Endothelial cell of umbilical vein (primary cell): ENCODE results near the gene GATAD2A. TPM values are rescaled to one million over a fixed set of nuclear protein-coding genes. Genes with fewer than 3 reads are reported as not detected.

Experiments used
- BruUV-seq: library from RNA; stranded (reverse); fragments of 400-500 nt; replicated peaks from 2 replicates; lab custom pipeline; 2021; lab: Mats Ljungman, UMichigan
- CTCF ChIA-PET: fragments of 300-600, 350-600 bp; sonication (Branson Sonifier 250); formaldehyde crosslinking; loops from one replicate; lab custom pipeline; 2021; ENCODE audit warnings: antibody characterized with exemption, inconsistent platforms; lab: Charles Lee
- POLR2A ChIA-PET: fragments of 300-600, 350-600 bp; sonication (Branson Sonifier 250); formaldehyde crosslinking; loops from one replicate; lab custom pipeline; 2021; ENCODE audit warnings: antibody characterized with exemption, inconsistent platforms; lab: Charles Lee
- DNase-seq: peaks from one replicate; pipeline ENCODE4 v3.0.0-alpha.2; 2011; ENCODE audit warnings: low read depth, low spot score
- FAIRE-seq: peaks from 2 replicates; lab custom pipeline; 2011; peaks lifted over from hg19 to GRCh38; lab: Jason Lieb, UNC
- H2AFZ ChIP-seq: 2 replicates; pipeline ENCODE4 v1.6.0; 2012; ENCODE audit warnings: low read depth, low read length, control low read depth, inconsistent platforms
- H3K27ac ChIP-seq: 2 replicates; pipeline ENCODE4 v1.5.1; 2011; ENCODE audit warnings: low read depth, mild to moderate bottlenecking, control low read depth, low read length, moderate library complexity; ENCODE audit not compliant: insufficient read depth
- H3K27me3 ChIP-seq, 2 experiments: 2 replicates each; pipeline versions ENCODE4 v1.6.0 to v1.6.1; 2011; ENCODE audit warnings: low read length in 2 of 2, mixed read lengths in 1 of 2; ENCODE audit not compliant: control insufficient read depth in 2 of 2, insufficient read depth in 2 of 2
- H3K36me3 ChIP-seq, 2 experiments: 2 replicates in 1 of 2; 3 replicates in 1 of 2; pipeline ENCODE4 v1.5.1; 2011; ENCODE audit warnings: low read length in 2 of 2, mild to moderate bottlenecking in 1 of 2, moderate library complexity in 1 of 2; ENCODE audit not compliant: control insufficient read depth in 2 of 2, insufficient read depth in 2 of 2; ENCODE audit errors: extremely low read depth in 1 of 2
- H3K4me1 ChIP-seq: 3 replicates; pipeline ENCODE4 v1.5.1; 2011; ENCODE audit warnings: mild to moderate bottlenecking, low read length; ENCODE audit not compliant: control insufficient read depth, insufficient read depth; ENCODE audit errors: extremely low read depth
- H3K4me2 ChIP-seq: 2 replicates; pipeline ENCODE4 v1.6.1; 2011; ENCODE audit warnings: low read length, control low read depth, mixed read lengths; ENCODE audit not compliant: insufficient read depth
- H3K4me3 ChIP-seq, 3 experiments: fragments of 200-600 bp in 1 of 3; sonication (generic), shearing (Covaris generic) in 1 of 3; replicated peaks in 1 of 3; 2 replicates each; pipeline ENCODE4 v1.5.1; 2011 to 2016; ENCODE audit warnings: control low read depth in 3 of 3, low read length in 3 of 3, mild to moderate bottlenecking in 2 of 3, inconsistent platforms in 1 of 3, low read depth in 1 of 3, moderate library complexity in 1 of 3; ENCODE audit not compliant: insufficient read depth in 1 of 3
- H3K79me2 ChIP-seq: 2 replicates; pipeline ENCODE4 v1.6.0; 2012; ENCODE audit warnings: low read length, inconsistent platforms; ENCODE audit not compliant: control insufficient read depth, insufficient read depth
- H3K9ac ChIP-seq: replicated peaks from 2 replicates; pipeline ENCODE3; 2011; ENCODE audit warnings: low read length, control low read depth; ENCODE audit not compliant: insufficient read depth; ENCODE audit errors: extremely low read depth
- H3K9me1 ChIP-seq: replicated peaks from 3 replicates; pipeline ENCODE4 v1.6.0; 2011; ENCODE audit warnings: mild to moderate bottlenecking, low read length; ENCODE audit not compliant: control insufficient read depth, insufficient read depth; ENCODE audit errors: extremely low read depth
- H3K9me3 ChIP-seq: replicated peaks from 2 replicates; pipeline ENCODE4 v1.5.1; 2012; ENCODE audit warnings: low read length, inconsistent platforms; ENCODE audit not compliant: control insufficient read depth, insufficient read depth
- H4K20me1 ChIP-seq: replicated peaks from 2 replicates; pipeline ENCODE3; 2011; ENCODE audit warnings: mild to moderate bottlenecking, low read length; ENCODE audit not compliant: control insufficient read depth, insufficient read depth; ENCODE audit errors: extremely low read depth
- EZH2 ChIP-seq: IDR thresholded peaks from 2 replicates; pipeline ENCODE4 v1.6.1; 2012; ENCODE audit warnings: borderline replicate concordance, low read depth, mild to moderate bottlenecking, moderate library complexity, low read length, inconsistent platforms; ENCODE audit not compliant: severe bottlenecking
- FOS ChIP-seq: IDR thresholded peaks from 2 replicates; pipeline ENCODE4 v1.6.1; 2011; ENCODE audit warnings: mild to moderate bottlenecking, low read length, moderate library complexity, borderline replicate concordance; ENCODE audit not compliant: insufficient read depth
- GATA2 ChIP-seq: IDR thresholded peaks from 2 replicates; pipeline ENCODE4 v1.7.0; 2011; ENCODE audit warnings: low read depth, mild to moderate bottlenecking, moderate library complexity, mixed read lengths, low read length; ENCODE audit not compliant: insufficient read length, insufficient read depth
- JUN ChIP-seq: IDR thresholded peaks from 2 replicates; pipeline ENCODE4 v1.6.1; 2011; ENCODE audit warnings: borderline replicate concordance, low read depth; ENCODE audit not compliant: insufficient read length, insufficient read depth
- MYC ChIP-seq: IDR thresholded peaks from one replicate; pipeline ENCODE4 v1.6.1; 2011; ENCODE audit warnings: mild to moderate bottlenecking, low read depth, low read length
- POLR2A ChIP-seq: IDR thresholded peaks from 2 replicates; pipeline ENCODE4 v1.6.1; 2012; ENCODE audit warnings: low read depth, mild to moderate bottlenecking, control low read depth, low read length
- POLR2AphosphoS5 ChIP-seq: IDR thresholded peaks from 2 replicates; pipeline ENCODE4 v1.6.1; 2012; ENCODE audit warnings: low read depth, mild to moderate bottlenecking, control low read depth, low read length, moderate library complexity; ENCODE audit not compliant: insufficient read depth
- dilution Hi-C: fragments of 300-500 bp; cut with MboI; formaldehyde crosslinking; loops from one replicate; pipeline ENCODE4 v1.15.0; 2019; ENCODE audit warnings: low sequenced_read_pairs; ENCODE audit not compliant: extremely low pct_ligation_motif_present
- intact Hi-C: fragments of 100-400 bp; cut with micrococcal nuclease; formaldehyde crosslinking; loops from one replicate; pipeline ENCODE4 v1.10.0; 2022
- polyA plus RNA-seq, 4 experiments: library from polyadenylated mRNA; depleted of rRNA in 3 of 4; stranded (reverse) in 3 of 4; unstranded in 1 of 4; fragments of >200 nt; gene quantifications; 2 replicates each; pipeline versions ENCODE4 v1.2.1 to v1.2.3, GENCODE V29; 2011 to 2012; ENCODE audit warnings: missing spikeins in 1 of 4
- total RNA-seq: library from RNA; stranded (reverse); gene quantifications from 2 replicates; pipeline ENCODE4 v1.2.3, GENCODE V29; 2021
- TF ChIP-seq, protein P1 (sequence below): IDR thresholded peaks from 2 replicates; pipeline ENCODE4 v1.6.1; 2011; ENCODE audit not compliant: insufficient read depth, insufficient read length
- TF ChIP-seq, protein P2 (sequence below), 2 donors: IDR thresholded peaks; 1 replicate in 1 of 2; 2 replicates in 1 of 2; pipeline ENCODE4 v1.5.1; 2011; ENCODE audit warnings: low read length in 2 of 2, mild to moderate bottlenecking in 2 of 2, moderate library complexity in 2 of 2, control low read depth in 1 of 2, inconsistent platforms in 1 of 2, low read depth in 1 of 2; ENCODE audit not compliant: insufficient read depth in 1 of 2; ENCODE audit errors: extremely low read depth in 1 of 2

The GATAD2A gene
- total and polyA plus RNA-seq, 2 donors (not counting 3 experiments of a cell fraction or from before 2014, with no cell fraction given), result 27.3 to 134 TPM

DNA sequence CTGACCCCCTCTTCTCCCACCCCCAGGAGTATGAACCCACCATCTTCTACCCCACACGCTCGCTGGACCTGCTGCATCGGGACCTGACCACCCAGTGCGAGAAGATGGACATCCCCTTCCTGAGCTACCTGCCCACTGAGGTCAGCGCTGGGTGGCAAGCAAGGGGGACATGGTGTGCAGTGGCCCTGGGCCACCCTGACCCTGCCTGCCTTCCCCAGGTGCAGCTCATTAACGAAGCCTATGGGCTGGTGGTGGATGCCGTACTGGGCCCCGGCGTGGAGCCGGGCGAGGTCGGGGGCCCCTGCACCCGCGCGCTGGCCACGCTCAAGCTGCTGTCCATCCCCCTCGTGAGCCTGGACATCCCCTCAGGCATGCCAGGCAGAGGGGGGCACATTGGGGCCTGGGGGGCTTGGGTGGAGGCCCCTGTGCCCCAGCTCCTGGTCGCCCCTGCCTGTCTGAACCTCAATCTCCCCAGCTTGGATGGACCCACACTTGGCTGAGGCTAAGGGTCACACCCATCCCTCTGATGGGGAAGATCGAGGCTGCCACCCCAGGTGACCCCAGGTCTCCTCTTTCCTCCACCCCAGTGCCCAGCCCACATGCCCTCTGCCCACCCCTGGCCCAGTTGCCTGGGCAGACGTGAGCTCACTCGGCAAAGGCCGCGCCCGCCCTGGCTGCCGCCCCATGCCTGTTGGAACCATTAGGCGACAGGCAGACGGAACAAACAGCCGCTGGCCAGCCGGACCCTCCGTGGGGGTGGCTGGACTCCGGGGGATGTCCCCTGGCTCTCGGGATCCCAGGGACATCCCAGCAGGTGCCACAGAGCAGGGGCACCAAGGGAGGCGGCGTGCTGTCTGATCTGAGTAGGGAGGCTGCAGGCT, 130.1 kb downstream of the GATAD2A start:
- Histone ChIP-seq H3K27ac (no peak overlapping the region), H3K9me3 (no peaks in the 10 kb centered on the region), H2AFZ (no peak overlapping the region), H3K9ac (no peak overlapping the region), H3K36me3 (no peaks in the 10 kb centered on the region), H4K20me1 (no peaks in the 10 kb centered on the region), H3K4me1 (no peaks in the 10 kb centered on the region), H3K4me2 (no peak overlapping the region), H3K27me3 (peaks cover 22 to 25% of the 10 kb centered on the region in 2 experiments), H3K9me1 (no peaks in the 10 kb centered on the region), H3K4me3 (no peak overlapping the region), H3K79me2 (no peaks in the 10 kb centered on the region)
- DNase-seq (no peak), FAIRE-seq (no peak)
- intact Hi-C loops, result no loop called here
- POLR2A ChIA-PET, result no interaction called here
- BruUV-seq, result no TSS peak
- dilution Hi-C loops, result no loop called here
- CTCF ChIA-PET, result interaction anchor here (1.0 to 1.4 kb wide), 3 partner anchors 17 to 87 kb away, joined by 3 to 5 read pairs (median 3); no protein-coding TSS in a partner anchor
- TF ChIP-seq MYC (no peak), POLR2A (no peak), EZH2 (no peak), POLR2AphosphoS5 (no peak), JUN (no peak), GATA2 (no peak), FOS (no peak)
- TF ChIP-seq, protein P1, sequence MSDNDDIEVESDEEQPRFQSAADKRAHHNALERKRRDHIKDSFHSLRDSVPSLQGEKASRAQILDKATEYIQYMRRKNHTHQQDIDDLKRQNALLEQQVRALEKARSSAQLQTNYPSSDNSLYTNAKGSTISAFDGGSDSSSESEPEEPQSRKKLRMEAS, result no peak
- TF ChIP-seq, protein P2, sequence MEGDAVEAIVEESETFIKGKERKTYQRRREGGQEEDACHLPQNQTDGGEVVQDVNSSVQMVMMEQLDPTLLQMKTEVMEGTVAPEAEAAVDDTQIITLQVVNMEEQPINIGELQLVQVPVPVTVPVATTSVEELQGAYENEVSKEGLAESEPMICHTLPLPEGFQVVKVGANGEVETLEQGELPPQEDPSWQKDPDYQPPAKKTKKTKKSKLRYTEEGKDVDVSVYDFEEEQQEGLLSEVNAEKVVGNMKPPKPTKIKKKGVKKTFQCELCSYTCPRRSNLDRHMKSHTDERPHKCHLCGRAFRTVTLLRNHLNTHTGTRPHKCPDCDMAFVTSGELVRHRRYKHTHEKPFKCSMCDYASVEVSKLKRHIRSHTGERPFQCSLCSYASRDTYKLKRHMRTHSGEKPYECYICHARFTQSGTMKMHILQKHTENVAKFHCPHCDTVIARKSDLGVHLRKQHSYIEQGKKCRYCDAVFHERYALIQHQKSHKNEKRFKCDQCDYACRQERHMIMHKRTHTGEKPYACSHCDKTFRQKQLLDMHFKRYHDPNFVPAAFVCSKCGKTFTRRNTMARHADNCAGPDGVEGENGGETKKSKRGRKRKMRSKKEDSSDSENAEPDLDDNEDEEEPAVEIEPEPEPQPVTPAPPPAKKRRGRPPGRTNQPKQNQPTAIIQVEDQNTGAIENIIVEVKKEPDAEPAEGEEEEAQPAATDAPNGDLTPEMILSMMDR (IDR thresholded peaks at IDR 0.05; ENCODE audit: extremely low read depth in 1 of 2, insufficient read depth in 1 of 2, low read depth in 1 of 2, low read length in 2 of 2), result no peak
